ENCODE data around the gene ZG16B.

ZG16B gene

DNA sequence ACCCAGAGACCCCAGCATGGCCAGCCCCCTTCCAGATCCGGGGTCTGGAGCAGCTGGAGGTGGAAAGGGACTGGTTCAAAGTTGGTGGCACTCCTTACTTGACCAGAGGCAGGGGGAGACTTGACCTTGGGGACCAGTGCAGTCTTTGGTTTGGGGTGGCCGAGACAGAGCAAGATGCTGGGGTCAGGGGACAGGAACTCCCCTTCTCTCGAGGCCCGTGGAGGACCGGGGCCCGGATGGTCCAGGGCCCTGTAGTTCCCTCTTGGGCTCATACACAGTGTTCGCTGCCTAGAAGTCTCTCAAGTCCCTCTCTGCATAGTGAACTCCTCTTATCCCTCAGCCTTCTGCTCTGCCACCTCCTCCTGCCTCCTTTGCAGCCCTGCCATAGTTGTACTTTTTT lies 42.1 kb upstream of the ZG16B start:
- TF ChIP-seq, protein P1, sequence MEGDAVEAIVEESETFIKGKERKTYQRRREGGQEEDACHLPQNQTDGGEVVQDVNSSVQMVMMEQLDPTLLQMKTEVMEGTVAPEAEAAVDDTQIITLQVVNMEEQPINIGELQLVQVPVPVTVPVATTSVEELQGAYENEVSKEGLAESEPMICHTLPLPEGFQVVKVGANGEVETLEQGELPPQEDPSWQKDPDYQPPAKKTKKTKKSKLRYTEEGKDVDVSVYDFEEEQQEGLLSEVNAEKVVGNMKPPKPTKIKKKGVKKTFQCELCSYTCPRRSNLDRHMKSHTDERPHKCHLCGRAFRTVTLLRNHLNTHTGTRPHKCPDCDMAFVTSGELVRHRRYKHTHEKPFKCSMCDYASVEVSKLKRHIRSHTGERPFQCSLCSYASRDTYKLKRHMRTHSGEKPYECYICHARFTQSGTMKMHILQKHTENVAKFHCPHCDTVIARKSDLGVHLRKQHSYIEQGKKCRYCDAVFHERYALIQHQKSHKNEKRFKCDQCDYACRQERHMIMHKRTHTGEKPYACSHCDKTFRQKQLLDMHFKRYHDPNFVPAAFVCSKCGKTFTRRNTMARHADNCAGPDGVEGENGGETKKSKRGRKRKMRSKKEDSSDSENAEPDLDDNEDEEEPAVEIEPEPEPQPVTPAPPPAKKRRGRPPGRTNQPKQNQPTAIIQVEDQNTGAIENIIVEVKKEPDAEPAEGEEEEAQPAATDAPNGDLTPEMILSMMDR (IDR thresholded peaks at IDR 0.05), result no peak
- peaks cover 3% of the 10 kb centered on the region for H3K27me3 ChIP-seq (ENCODE audit: control insufficient read depth, insufficient read depth, low read length)
- no peak overlapping the region for H3K9ac ChIP-seq

DNA sequence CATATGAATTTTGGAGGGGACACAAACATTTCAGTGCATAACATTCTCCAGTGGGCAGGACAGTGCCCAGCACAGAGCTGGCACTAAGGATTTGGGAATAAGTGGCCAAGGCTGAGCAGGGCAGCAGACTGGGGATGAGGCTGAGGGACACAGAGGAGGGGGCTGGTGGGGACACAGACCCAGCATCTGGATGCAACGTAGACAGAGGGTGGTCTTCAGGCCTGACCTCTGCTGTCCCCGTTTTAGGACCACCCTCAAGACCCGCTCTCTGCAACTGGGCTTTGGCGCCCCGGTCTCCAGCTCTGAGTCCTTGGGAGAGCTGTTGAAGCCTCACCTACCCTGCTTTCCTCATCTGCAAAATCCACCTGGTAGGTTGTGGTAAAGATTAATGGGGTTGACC lies 39.5 kb upstream of the ZG16B start:
- Histone ChIP-seq H3K79me2 (no peaks in the 10 kb centered on the region), H3K4me3 (ENCODE audit: low read depth, low read length) (no peak overlapping the region), H2AFZ (no peak overlapping the region), H3K36me3 (ENCODE audit: control insufficient read depth, insufficient read depth, low read length) (no peaks in the 10 kb centered on the region), H3K4me1 (peaks cover 11% of the 10 kb centered on the region), H3K9ac (no peak overlapping the region), H3K9me3 (ENCODE audit: control insufficient read depth, low read length) (no peaks in the 10 kb centered on the region), H3K4me2 (ENCODE audit: low read length) (no peak overlapping the region), H3K27me3 (ENCODE audit: control insufficient read depth, insufficient read depth, low read length) (no peaks in the 10 kb centered on the region), H3K27ac (no peak overlapping the region)
- TF ChIP-seq, protein P1 (IDR thresholded peaks at IDR 0.05), result no peak

More for the DNA sequence above, 42.1 kb upstream of the ZG16B start:
- H3K79me2 ChIP-seq, result no peaks in the 10 kb centered on the region
- no peak overlapping the region for H2AFZ ChIP-seq
- no peaks in the 10 kb centered on the region for H3K9me3 ChIP-seq (ENCODE audit: control insufficient read depth, low read length)
- no peak overlapping the region for H3K27ac ChIP-seq
- H3K4me1 ChIP-seq, result peaks cover 12% of the 10 kb centered on the region
- no peak overlapping the region for H3K4me3 ChIP-seq (ENCODE audit: low read depth, low read length)
- no peak overlapping the region for H3K4me2 ChIP-seq (ENCODE audit: low read length)
- no peaks in the 10 kb centered on the region for H3K36me3 ChIP-seq (ENCODE audit: control insufficient read depth, insufficient read depth, low read length)

DNA sequence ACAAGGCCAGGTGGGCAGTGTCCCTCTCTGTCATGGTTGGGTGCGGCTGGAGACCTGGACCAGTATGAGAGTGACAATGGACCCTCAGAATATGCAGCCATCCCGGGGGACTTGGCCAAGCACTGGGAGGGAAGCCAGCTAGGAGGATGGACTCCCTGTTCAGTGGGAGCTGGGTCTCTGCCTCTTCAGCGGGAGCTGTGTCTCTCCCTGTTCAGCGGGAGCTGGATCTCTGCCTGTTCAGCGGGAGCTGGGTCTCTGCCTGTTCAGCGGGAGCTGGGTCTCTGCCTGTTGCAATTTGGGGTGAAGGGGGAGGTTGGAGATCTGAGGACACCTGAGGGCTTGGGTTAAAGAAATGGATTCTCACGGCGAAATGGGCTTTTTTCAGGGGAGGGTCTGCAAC lies 38.9 kb upstream of the ZG16B start:
- H3K9ac ChIP-seq, result no peak overlapping the region
- H3K4me2 ChIP-seq (ENCODE audit: low read length), result no peak overlapping the region
- H3K79me2 ChIP-seq, result no peaks in the 10 kb centered on the region
- no peak overlapping the region for H3K27ac ChIP-seq
- TF ChIP-seq, protein P1 (IDR thresholded peaks at IDR 0.05), result no peak
- H3K27me3 ChIP-seq (ENCODE audit: control insufficient read depth, insufficient read depth, low read length), result no peaks in the 10 kb centered on the region
- H3K9me3 ChIP-seq (ENCODE audit: control insufficient read depth, low read length), result no peaks in the 10 kb centered on the region
- H3K4me1 ChIP-seq, result peaks cover 6% of the 10 kb centered on the region
- no peak overlapping the region for H2AFZ ChIP-seq
- no peaks in the 10 kb centered on the region for H3K36me3 ChIP-seq (ENCODE audit: control insufficient read depth, insufficient read depth, low read length)
- no peak overlapping the region for H3K4me3 ChIP-seq (ENCODE audit: low read depth, low read length)

DNA sequence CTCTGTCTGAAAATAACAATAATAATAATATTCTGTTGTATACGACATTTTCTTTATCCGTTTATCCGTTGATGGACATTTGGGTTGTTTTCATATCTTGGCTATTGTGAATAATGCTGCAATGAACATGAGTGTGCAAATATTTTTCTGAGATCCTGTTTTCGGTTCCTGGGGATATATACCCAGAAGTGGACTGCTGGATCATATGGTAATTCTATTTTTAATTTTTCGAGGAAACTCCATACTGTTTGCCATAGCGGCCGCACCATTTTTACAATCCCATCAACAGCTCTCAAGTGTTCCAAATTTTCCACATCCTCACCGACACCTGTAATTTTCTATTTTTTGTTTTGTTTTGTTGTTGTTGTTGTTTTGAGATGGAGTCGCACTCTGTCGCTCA lies 37.2 kb upstream of the ZG16B start:
- Histone ChIP-seq H3K27me3 (ENCODE audit: control insufficient read depth, insufficient read depth, low read length) (no peaks in the 10 kb centered on the region), H3K4me2 (ENCODE audit: low read length) (no peak overlapping the region), H2AFZ (no peak overlapping the region), H3K4me3 (ENCODE audit: low read depth, low read length) (no peak overlapping the region), H3K36me3 (ENCODE audit: control insufficient read depth, insufficient read depth, low read length) (no peaks in the 10 kb centered on the region), H3K27ac (no peak overlapping the region), H3K79me2 (no peaks in the 10 kb centered on the region), H3K4me1 (peaks cover 2% of the 10 kb centered on the region), H3K9me3 (ENCODE audit: control insufficient read depth, low read length) (no peaks in the 10 kb centered on the region), H3K9ac (no peak overlapping the region)
- TF ChIP-seq, protein P1 (IDR thresholded peaks at IDR 0.05), result no peak

DNA sequence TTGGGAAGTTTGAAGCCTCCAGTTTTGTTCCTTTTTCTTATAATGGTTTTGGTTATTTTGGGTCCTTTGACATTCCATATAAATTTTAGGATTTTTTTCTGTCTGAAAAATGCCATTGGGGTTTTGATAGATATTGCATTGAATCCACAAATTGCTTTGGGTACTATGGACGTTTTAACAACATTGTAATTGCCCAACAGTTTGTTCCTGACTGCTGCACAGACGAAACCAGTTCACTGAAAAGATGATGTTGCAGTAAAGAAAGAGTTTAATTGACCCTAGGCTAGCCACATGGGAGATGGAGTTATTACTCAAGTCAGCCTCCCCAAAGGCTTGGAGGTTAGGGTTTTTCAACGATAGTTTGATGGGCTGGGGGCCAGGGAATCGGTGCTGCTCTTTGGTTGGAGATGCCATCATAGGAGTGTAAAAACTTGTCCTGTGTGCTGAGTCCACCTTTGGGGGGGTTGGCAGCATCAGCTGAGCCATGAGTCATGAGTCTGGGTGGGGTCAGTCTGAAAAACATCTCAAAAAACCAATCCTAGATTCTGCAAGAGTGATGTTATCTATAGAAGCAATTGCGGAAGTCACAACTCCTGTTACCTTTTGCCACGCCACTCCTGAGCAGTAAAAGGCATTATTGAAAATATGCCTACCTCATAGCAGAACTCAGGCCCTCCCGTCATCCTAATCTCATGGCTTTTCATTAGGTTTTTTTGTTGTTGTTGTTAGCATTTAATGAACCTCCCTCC lies 34.5 kb upstream of the ZG16B start:
- Histone ChIP-seq H3K9ac (no peak overlapping the region), H3K27ac (no peak overlapping the region), H3K27me3 (ENCODE audit: control insufficient read depth, insufficient read depth, low read length) (no peaks in the 10 kb centered on the region), H3K36me3 (ENCODE audit: control insufficient read depth, insufficient read depth, low read length) (no peaks in the 10 kb centered on the region), H3K4me2 (ENCODE audit: low read length) (no peak overlapping the region), H3K79me2 (no peaks in the 10 kb centered on the region), H3K4me3 (ENCODE audit: low read depth, low read length) (no peak overlapping the region), H3K4me1 (no peaks in the 10 kb centered on the region), H3K9me3 (ENCODE audit: control insufficient read depth, low read length) (no peaks in the 10 kb centered on the region), H2AFZ (no peak overlapping the region)
- TF ChIP-seq, protein P1 (IDR thresholded peaks at IDR 0.05), result no peak

Data from parathyroid adenoma (tissue), 2 donors.